Measurements from ENCODE around the gene SAE1. TPM values are rescaled to one million over a fixed set of nuclear protein-coding genes. Genes with fewer than 3 reads are reported as not detected.

Gene SAE1
- total RNA-seq, 2 experiments from 2014 or later, result 154 to 157 TPM

DNA sequence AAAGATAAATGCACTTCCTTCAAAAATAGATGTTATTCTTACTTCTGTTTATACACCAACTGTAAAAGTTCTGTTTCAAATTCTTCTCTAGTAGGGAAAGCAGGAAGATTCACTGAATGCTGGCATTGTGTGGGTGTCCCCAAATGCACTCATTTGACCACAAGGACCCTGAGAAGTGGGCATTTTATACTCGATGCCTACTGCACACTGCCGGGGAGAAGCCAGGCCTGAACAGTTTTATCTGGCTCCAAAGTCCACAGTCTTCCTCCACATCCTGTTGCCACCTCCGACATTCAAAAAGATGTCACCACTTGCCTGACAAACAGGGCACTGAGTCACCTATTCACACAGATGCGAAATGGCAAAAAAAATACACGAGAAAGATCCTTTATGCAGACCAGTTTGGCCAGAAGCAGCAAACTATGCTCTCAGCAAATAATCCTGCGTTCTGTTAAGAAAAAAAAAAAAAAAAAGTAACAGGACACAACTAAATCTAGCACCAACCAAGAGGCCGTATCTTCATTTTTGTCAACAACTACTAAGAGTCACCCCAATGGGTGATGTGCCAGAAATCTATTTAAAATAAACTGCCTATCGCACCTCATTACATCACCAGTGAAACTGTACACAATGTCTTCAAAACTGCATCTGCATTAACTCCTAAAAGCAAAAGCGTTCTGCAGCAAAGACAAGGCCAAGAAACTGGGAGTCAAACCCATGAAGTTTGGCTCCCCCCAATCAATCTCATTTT, 23.3 kb upstream of the SAE1 start:
- peaks cover 61% of the 10 kb centered on the region for H3K36me3 Mint-ChIP-seq
- no peaks in the 10 kb centered on the region for H3K9me3 Mint-ChIP-seq
- ChIA-PET CTCF (interaction anchor here (1.2 to 1.7 kb wide), 3 partner anchors 11 to 139 kb away, joined by 3 to 4 read pairs (median 3); no protein-coding TSS in a partner anchor), POLR2A (interaction anchor here (0.9 to 9.4 kb wide), 3 partner anchors 12 to 322 kb away, joined by 3 to 205 read pairs (median 7); no protein-coding TSS in a partner anchor)
- intact Hi-C loops (cut with micrococcal nuclease), result loop anchor here (1.0 kb wide), 1 partner anchor 12 kb away; no protein-coding TSS in a partner anchor
- peaks cover 59% of the 10 kb centered on the region for H3K4me1 Mint-ChIP-seq (ENCODE audit: low read depth)
- H3K4me3 Mint-ChIP-seq, result peak overlapping the region; percentile 71
- peak; percentile 69 for DNase-seq
- H3K27ac Mint-ChIP-seq, result peak overlapping the region; percentile 97
- no peaks in the 10 kb centered on the region for H3K27me3 Mint-ChIP-seq

DNA sequence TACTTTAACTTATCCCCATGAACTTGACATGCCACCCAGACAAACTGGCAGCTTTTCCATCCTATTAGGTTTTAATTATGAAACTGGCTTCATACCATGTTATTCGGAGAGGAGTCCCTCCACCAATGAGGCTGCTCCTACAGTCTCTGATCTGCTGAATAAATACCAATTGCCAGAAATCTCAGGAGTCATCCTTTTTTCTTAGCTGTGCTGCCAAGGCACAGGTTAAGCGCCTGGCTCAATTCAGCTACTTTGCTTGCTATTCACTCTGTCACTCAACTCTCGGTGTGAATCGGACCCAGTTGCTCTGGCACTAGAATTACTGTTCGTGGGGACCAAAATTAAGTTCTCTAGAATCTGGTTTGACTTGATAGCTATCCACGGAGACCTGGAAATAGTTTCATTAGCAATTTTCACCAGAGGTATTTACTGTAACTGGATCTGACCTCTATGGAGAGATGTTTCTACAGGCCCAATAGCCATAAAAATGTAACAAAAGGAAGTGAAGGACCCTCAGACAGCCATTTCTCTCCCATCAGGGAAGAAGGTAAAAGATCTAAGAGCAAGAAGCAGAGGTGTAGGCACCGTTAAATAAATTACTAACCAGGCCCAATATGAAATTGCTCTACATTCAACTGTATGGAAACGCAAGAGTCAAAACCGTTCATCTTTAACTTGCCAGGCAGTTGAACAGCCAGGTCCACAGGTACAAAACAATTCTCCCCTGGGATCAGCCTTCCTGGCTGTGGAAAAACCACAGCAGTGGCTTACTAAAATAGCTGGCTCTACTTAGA, 22.5 kb upstream of the SAE1 start:
- Mint-ChIP-seq H3K36me3 (peaks cover 58% of the 10 kb centered on the region), H3K4me1 (ENCODE audit: low read depth) (peaks cover 53% of the 10 kb centered on the region), H3K9me3 (no peaks in the 10 kb centered on the region), H3K27me3 (no peaks in the 10 kb centered on the region), H3K4me3 (peak overlapping the region; percentile 71), H3K27ac (peak overlapping the region; percentile 97)
- ChIA-PET CTCF (interaction anchor here (1.2 to 1.7 kb wide), 2 partner anchors 12 to 78 kb away, joined by 3 to 4 read pairs; no protein-coding TSS in a partner anchor), POLR2A (interaction anchor here (1.7 to 9.4 kb wide), 2 partner anchors 13 to 79 kb away, joined by 7 to 205 read pairs; no protein-coding TSS in a partner anchor)
- peak; percentile 56 for DNase-seq
- intact Hi-C loops (cut with micrococcal nuclease), result loop anchor here (1.0 kb wide), 1 partner anchor 13 kb away; no protein-coding TSS in a partner anchor

DNA sequence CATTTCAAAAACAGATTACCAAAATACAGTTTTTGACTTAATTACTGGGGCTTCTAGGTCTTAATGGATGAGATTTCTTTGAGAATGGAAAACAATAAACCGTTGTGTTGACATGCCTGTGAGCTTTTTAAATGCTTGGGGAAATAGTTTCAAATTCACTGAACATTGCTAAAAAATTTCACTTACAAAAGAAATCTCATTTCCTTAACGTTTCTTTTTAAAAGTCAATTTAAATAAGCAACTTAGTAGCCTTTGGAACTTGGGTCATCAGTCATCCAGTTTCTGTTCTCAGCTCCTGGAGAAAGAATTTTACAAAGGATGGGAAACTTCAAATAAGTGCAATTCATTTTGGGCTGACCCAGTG, 21.5 kb upstream of the SAE1 start:
- H3K4me1 Mint-ChIP-seq (ENCODE audit: low read depth), result peaks cover 55% of the 10 kb centered on the region
- peaks cover 56% of the 10 kb centered on the region for H3K36me3 Mint-ChIP-seq
- H3K27me3 Mint-ChIP-seq, result no peaks in the 10 kb centered on the region
- DNase-seq, result no peak
- H3K9me3 Mint-ChIP-seq, result no peaks in the 10 kb centered on the region
- intact Hi-C loops (cut with micrococcal nuclease), result no loop called here
- H3K4me3 Mint-ChIP-seq, result peak overlapping the region; percentile 85
- H3K27ac Mint-ChIP-seq, result peak overlapping the region; percentile 97
- ChIA-PET POLR2A (interaction anchor here (0.6 to 9.4 kb wide), 5 partner anchors 14 to 1958 kb away, joined by 3 to 205 read pairs (median 7); partner anchors contain the start of gene CCDC9), CTCF (interaction anchor here (0.8 to 1.7 kb wide), 2 partner anchors 13 to 77 kb away, joined by 3 to 4 read pairs; no protein-coding TSS in a partner anchor)

DNA sequence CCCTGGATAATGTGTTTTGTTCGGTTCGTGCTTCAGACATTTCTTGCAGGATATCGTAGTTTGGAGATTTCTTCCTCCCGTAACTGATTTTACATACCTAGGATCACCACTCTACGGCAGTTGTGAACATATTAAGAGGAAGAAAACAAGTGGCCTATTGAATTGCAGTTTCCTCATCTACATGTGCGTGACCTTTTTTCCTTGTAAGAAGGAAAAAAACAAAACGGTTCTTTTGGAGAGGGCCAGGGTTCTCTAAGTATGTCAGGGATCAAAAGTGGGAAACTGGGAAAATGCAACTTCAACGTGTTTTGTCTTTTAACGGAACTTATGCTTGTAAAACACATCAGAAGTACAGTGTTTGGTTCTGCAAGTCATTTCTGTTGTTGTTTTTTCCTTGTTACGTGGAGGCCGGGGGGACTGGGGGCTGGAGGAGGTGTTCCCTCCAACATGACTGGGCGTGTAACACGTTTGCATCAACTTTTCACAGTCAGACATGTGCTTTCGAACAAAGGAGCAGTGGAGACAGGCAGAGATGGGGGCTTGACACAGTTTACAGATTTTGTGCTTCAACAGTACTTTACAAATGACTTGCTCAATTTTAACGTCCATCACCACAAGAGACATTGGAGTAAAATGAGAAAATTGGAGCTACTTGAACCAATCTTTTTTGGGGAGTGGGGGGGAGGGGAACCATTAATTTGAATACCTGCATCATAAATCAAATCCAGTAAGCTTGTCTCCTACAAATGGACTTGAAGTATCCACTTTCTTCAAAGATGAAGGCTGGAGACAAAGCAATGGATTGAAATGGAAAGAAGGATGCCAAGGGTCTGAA, 20.9 kb upstream of the SAE1 start:
- CTCF ChIA-PET, result interaction anchor here (0.8 to 1.5 kb wide), 2 partner anchors 13 to 30 kb away, joined by 3 read pairs; no protein-coding TSS in a partner anchor
- Mint-ChIP-seq H3K4me3 (peak overlapping the region; percentile 85), H3K27ac (peak overlapping the region; percentile 97), H3K9me3 (no peaks in the 10 kb centered on the region), H3K27me3 (no peaks in the 10 kb centered on the region), H3K4me1 (ENCODE audit: low read depth) (peaks cover 56% of the 10 kb centered on the region), H3K36me3 (peaks cover 56% of the 10 kb centered on the region)
- intact Hi-C loops (cut with micrococcal nuclease), result loop anchor here (5.0 kb wide), 1 partner anchor 322 kb away; the partner anchor contains the start of gene SLC1A5
- peak; percentile 88 for DNase-seq
- POLR2A ChIA-PET, result interaction anchor here (0.6 to 9.4 kb wide), 11 partner anchors 14 to 1958 kb away, joined by 3 to 205 read pairs (median 4); partner anchors contain the start of genes CCDC9, SAE1 and SLC1A5

DNA sequence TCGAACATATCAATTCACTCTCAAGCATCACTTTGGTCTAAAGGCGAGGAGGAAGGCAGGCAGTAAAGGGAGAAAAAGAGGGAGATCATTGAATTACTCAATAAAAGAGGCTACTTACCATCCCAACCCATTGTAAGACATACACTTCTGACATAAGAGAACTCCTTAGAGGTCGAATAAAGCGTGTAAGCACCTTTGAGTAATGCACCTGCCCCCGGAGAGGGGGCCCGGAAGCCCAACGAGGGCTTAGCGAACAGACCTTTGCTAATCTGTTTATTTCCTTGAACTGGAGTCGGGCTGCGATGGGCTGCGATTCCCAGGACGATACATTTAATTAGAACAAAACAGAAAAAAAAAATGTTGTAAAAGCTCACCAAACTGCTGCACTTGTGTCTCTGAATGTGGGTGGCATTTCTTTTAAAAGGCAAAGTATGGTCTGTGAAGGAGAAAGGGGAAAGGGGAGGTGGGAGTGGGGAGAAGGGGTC, 20.1 kb upstream of the SAE1 start:
- Mint-ChIP-seq H3K36me3 (peaks cover 55% of the 10 kb centered on the region), H3K4me1 (ENCODE audit: low read depth) (peaks cover 50% of the 10 kb centered on the region), H3K4me3 (peak overlapping the region; percentile 85), H3K27ac (peak overlapping the region; percentile 97), H3K9me3 (no peaks in the 10 kb centered on the region), H3K27me3 (no peaks in the 10 kb centered on the region)
- intact Hi-C loops (cut with micrococcal nuclease), result loop anchor here (5.0 kb wide), 1 partner anchor 323 kb away; the partner anchor contains the start of gene SLC1A5
- POLR2A ChIA-PET, result interaction anchor here (0.9 to 9.4 kb wide), 8 partner anchors 15 to 326 kb away, joined by 3 to 205 read pairs (median 6); partner anchors contain the start of genes CCDC9, SAE1 and SLC1A5
- CTCF ChIA-PET, result interaction anchor here (1.5 kb wide), 1 partner anchor 31 kb away, joined by 3 read pairs; no protein-coding TSS in a partner anchor
- peak; percentile 61 for DNase-seq

DNA sequence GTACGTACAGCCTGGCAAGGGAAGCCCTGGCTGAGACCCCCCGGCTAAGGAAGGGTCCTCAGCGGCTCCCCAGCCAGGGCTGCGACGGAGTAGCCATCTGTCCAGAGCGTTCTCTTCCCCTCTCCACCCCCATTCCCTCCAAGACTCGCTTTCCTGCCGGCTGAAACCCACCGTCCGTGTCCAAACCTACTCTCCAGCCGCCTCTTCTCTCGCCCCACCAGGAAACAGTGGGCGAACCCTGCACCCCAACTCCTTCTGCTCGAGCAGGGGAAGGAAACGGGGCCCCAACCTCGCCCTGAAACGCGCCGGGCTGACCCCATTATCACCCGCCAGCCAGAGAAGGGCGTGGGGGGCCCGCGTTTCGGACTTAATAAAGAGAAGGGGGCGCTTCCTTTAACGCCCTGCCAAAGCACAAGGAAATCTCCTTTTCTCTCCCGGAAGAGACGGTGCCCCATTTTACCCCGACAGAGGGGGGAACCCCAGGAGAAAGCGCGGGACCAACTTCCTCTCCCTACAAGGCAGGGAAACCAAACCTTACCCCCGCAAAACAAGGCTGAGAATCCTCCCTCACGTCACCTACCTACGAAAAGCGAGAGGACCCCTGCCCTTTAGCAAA, 19.5 kb upstream of the SAE1 start:
- peak; percentile 71 for DNase-seq
- Mint-ChIP-seq H3K27ac (peak overlapping the region; percentile 97), H3K36me3 (peaks cover 50% of the 10 kb centered on the region), H3K27me3 (no peaks in the 10 kb centered on the region), H3K4me3 (peak overlapping the region; percentile 85), H3K9me3 (no peaks in the 10 kb centered on the region), H3K4me1 (ENCODE audit: low read depth) (peaks cover 45% of the 10 kb centered on the region)
- intact Hi-C loops (cut with micrococcal nuclease), result loop anchor here (5.0 kb wide), 1 partner anchor 324 kb away; the partner anchor contains the start of gene SLC1A5
- POLR2A ChIA-PET, result interaction anchor here (0.7 to 9.4 kb wide), 7 partner anchors 16 to 327 kb away, joined by 3 to 205 read pairs (median 4); partner anchors contain the start of genes SAE1 and SLC1A5
- CTCF ChIA-PET, result interaction anchor here (0.6 to 1.5 kb wide), 3 partner anchors 15 to 90 kb away, joined by 3 to 4 read pairs (median 3); no protein-coding TSS in a partner anchor

GRCh38 chr19:47111682-47112165, 18.9 kb upstream of the SAE1 start:
- CTCF ChIA-PET, result interaction anchor here (0.6 to 1.1 kb wide), 2 partner anchors 16 to 90 kb away, joined by 3 to 4 read pairs; no protein-coding TSS in a partner anchor
- no peak for DNase-seq
- H3K36me3 Mint-ChIP-seq, result peaks cover 49% of the 10 kb centered on the region
- H3K27me3 Mint-ChIP-seq, result no peaks in the 10 kb centered on the region
- intact Hi-C loops (cut with micrococcal nuclease), result loop anchor here (2.0 to 5.0 kb wide), 4 partner anchors 33 to 324 kb away; partner anchors contain the start of genes SLC1A5 and TMEM160
- H3K4me1 Mint-ChIP-seq (ENCODE audit: low read depth), result peaks cover 39% of the 10 kb centered on the region
- H3K4me3 Mint-ChIP-seq, result peak overlapping the region; percentile 85
- no peaks in the 10 kb centered on the region for H3K9me3 Mint-ChIP-seq
- POLR2A ChIA-PET, result interaction anchor here (0.7 to 9.4 kb wide), 5 partner anchors 16 to 324 kb away, joined by 3 to 205 read pairs (median 3); partner anchors contain the start of genes SAE1 and SLC1A5
- peak overlapping the region; percentile 97 for H3K27ac Mint-ChIP-seq

DNA sequence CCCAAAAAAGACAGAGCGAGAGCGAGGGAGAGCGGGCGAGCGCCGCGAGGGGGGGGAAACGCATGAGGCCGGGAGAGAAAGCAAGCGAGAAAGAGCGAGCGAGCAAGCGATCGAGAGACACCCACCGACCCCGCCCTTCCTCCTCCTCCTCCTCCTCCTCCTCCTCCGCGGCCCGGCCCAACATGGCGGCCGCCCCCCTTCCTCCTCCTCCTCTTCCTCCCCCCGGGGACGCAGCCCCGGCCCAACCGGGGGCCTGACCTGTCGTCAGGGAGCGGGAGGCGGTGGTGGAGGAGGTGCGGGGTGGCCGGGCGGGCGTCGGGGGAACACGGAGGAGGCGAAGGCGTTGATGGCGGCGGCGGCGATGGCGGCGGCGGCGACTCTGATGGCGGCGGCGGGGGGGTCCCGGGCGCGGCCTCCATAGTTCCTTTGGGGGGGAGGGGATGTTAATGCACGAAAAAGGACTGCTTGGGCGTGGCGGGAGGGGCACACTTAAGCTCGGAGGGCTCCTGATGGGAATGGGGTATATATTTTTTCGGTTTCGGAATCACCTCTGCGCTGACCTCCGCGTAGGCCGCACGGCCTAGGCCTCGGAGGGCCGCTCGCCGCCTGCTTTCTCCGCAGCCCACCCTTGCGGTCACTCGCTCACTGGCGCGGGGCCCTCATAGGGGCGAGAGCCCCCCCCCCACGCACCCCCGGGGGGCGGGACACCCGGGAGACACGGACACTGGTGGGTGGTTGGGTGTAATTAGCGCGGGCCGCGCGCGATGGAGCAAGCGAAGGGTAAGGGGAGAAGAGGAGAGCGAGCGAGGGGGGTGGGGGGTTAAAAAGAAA, 18.3 kb upstream of the SAE1 start:
- DNase-seq, result peak; percentile 89
- intact Hi-C loops (cut with micrococcal nuclease), result loop anchor here (2.0 to 5.0 kb wide), 4 partner anchors 34 to 325 kb away; partner anchors contain the start of genes SLC1A5 and TMEM160
- no peaks in the 10 kb centered on the region for H3K27me3 Mint-ChIP-seq
- no peaks in the 10 kb centered on the region for H3K9me3 Mint-ChIP-seq
- ChIA-PET POLR2A (interaction anchor here (0.7 to 9.4 kb wide), 16 partner anchors 14 to 510 kb away, joined by 3 to 205 read pairs (median 5); partner anchors contain the start of genes CCDC9 and SAE1), CTCF (interaction anchor here (0.6 to 4.8 kb wide), 8 partner anchors 10 to 176 kb away, joined by 3 to 31 read pairs (median 4); no protein-coding TSS in a partner anchor)
- peaks cover 42% of the 10 kb centered on the region for H3K36me3 Mint-ChIP-seq
- H3K27ac Mint-ChIP-seq, result peak overlapping the region; percentile 97
- H3K4me3 Mint-ChIP-seq, result peak overlapping the region; percentile 85
- peaks cover 32% of the 10 kb centered on the region for H3K4me1 Mint-ChIP-seq (ENCODE audit: low read depth)

All from activated CD4-positive, alpha-beta memory T cell treated with anti-CD3 and anti-CD28 coated beads for 36 hours (primary cell).